Tongue (tissue), 2 donors: Measurements from ENCODE around the gene ABLIM2. TPM values are rescaled to one million over a fixed set of nuclear protein-coding genes. Genes with fewer than 3 reads are reported as not detected.

Source experiments
- DNase-seq: peaks from one replicate; pipeline ENCODE4 v3.0.0-alpha.2; 2015
- total RNA-seq: library from RNA; depleted of rRNA; stranded (reverse); fragments of >200 nt; gene quantifications from one replicate; pipeline ENCODE4 v1.2.3, GENCODE V29; 2014

Gene ABLIM2
- total RNA-seq, 1 donor from 2014 or later = 44.2 TPM

- DNase-seq = peak; percentile 77
Measured at GRCh38 chr4:8192748-8193738, 34.4 kb upstream of the ABLIM2 start.

- no peak for DNase-seq
Measured at GRCh38 chr4:8191136-8191747, 32.6 kb upstream of the ABLIM2 start.

- no peak for DNase-seq
Measured at GRCh38 chr4:8189551-8190466, 31.2 kb upstream of the ABLIM2 start.

GRCh38 chr4:8188743-8189550 lies 30.3 kb upstream of the ABLIM2 start:
- DNase-seq = peak; percentile 62

GRCh38 chr4:8188085-8188484 lies 29.5 kb upstream of the ABLIM2 start:
- DNase-seq = no peak

- DNase-seq = peak; percentile 62
Measured at GRCh38 chr4:8185930-8186329, 27.3 kb upstream of the ABLIM2 start.

GRCh38 chr4:8185295-8185694 lies 26.7 kb upstream of the ABLIM2 start:
- DNase-seq = peak; percentile 57

- no peak for DNase-seq
Measured at GRCh38 chr4:8184061-8184460, 25.4 kb upstream of the ABLIM2 start.

- peak; percentile 85 for DNase-seq
Measured at GRCh38 chr4:8182858-8183725, 24.5 kb upstream of the ABLIM2 start.

- DNase-seq = no peak
Measured at GRCh38 chr4:8182294-8182693, 23.7 kb upstream of the ABLIM2 start.

GRCh38 chr4:8181844-8182243 lies 23.2 kb upstream of the ABLIM2 start:
- DNase-seq = no peak

GRCh38 chr4:8181119-8181518 lies 22.5 kb upstream of the ABLIM2 start:
- DNase-seq = no peak

GRCh38 chr4:8180310-8181093 lies 21.9 kb upstream of the ABLIM2 start:
- no peak for DNase-seq

GRCh38 chr4:8179771-8180170 lies 21.2 kb upstream of the ABLIM2 start:
- DNase-seq = no peak

GRCh38 chr4:8179074-8179473 lies 20.5 kb upstream of the ABLIM2 start:
- no peak for DNase-seq

GRCh38 chr4:8177956-8178355 lies 19.3 kb upstream of the ABLIM2 start:
- no peak for DNase-seq

GRCh38 chr4:8177552-8177951 lies 18.9 kb upstream of the ABLIM2 start:
- no peak for DNase-seq

GRCh38 chr4:8176547-8177399 lies 18.2 kb upstream of the ABLIM2 start:
- DNase-seq = peak; percentile 70

- DNase-seq = no peak
Measured at GRCh38 chr4:8175686-8176085, 17.1 kb upstream of the ABLIM2 start.
